ENCODE data around the gene C3.

C3 gene

GRCh38 chr19:6737873-6738786 lies 17.7 kb upstream of the C3 start:
- TF ChIP-seq, protein P1, sequence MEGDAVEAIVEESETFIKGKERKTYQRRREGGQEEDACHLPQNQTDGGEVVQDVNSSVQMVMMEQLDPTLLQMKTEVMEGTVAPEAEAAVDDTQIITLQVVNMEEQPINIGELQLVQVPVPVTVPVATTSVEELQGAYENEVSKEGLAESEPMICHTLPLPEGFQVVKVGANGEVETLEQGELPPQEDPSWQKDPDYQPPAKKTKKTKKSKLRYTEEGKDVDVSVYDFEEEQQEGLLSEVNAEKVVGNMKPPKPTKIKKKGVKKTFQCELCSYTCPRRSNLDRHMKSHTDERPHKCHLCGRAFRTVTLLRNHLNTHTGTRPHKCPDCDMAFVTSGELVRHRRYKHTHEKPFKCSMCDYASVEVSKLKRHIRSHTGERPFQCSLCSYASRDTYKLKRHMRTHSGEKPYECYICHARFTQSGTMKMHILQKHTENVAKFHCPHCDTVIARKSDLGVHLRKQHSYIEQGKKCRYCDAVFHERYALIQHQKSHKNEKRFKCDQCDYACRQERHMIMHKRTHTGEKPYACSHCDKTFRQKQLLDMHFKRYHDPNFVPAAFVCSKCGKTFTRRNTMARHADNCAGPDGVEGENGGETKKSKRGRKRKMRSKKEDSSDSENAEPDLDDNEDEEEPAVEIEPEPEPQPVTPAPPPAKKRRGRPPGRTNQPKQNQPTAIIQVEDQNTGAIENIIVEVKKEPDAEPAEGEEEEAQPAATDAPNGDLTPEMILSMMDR (IDR thresholded peaks at IDR 0.05) = peak; percentile 28
- peaks cover 36% of the 10 kb centered on the region for H3K27me3 ChIP-seq
- peaks cover 19% of the 10 kb centered on the region for H3K36me3 ChIP-seq
- H3K4me1 ChIP-seq (ENCODE audit: control insufficient read depth in 1 of 2, insufficient read depth in 1 of 2, low read depth in 1 of 2, low read length in 1 of 2) = peaks cover 53 to 59% of the 10 kb centered on the region in 2 experiments
- H3K4me3 ChIP-seq (ENCODE audit: low read depth in 1 of 2, low read length in 1 of 2) = peak overlapping the region; percentile 81 to 99
- peak overlapping the region; percentile 91 for H3K27ac ChIP-seq
- H3K9me3 ChIP-seq = no peaks in the 10 kb centered on the region

DNA sequence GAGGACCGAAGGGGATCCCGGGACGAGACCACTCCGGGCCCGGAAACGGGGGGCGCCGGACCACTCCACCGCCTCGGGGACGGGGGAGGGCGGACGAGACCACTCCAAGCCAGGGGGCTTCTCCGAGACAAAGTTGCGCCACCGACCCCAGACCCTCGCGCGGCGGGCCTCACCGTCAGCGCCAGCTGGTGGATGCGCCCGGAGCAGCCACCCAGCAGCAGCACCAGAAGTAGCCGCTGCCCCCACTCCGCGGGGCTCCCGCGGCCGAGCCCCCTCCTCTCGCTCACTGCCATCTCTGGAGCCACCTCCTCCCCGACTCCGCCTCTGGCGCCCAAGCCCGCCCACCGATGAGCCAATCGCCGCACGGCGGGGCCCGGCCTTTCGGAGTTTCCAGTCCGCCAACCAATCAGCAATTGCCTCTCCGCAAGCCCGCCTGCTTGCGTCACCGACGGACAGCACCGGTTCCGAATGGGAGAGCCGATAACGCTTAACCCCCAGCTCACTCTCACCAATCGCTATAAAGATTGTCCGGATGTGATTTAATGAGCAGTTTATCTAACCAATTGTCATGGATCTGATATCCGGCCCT lies 16.9 kb upstream of the C3 start, which contains the start of gene GPR108:
GPR108 (minus strand) TSS at position 297 of the 589 bp plus-strand sequence; CDS start at position 293, 4 bp downstream.
- TF ChIP-seq, protein P1 (IDR thresholded peaks at IDR 0.05) = peak; percentile 37
- peaks cover 53 to 59% of the 10 kb centered on the region in 2 experiments for H3K4me1 ChIP-seq (ENCODE audit: control insufficient read depth in 1 of 2, insufficient read depth in 1 of 2, low read depth in 1 of 2, low read length in 1 of 2)

GRCh38 chr19:6736917-6737283 lies 16.4 kb upstream of the C3 start:
- H3K27me3 ChIP-seq = peaks cover 23% of the 10 kb centered on the region
- no peaks in the 10 kb centered on the region for H3K9me3 ChIP-seq
- peaks cover 32% of the 10 kb centered on the region for H3K36me3 ChIP-seq
- peak overlapping the region; percentile 91 for H3K27ac ChIP-seq
- TF ChIP-seq, protein P1 (IDR thresholded peaks at IDR 0.05) = no peak
- H3K4me1 ChIP-seq (ENCODE audit: control insufficient read depth in 1 of 2, insufficient read depth in 1 of 2, low read depth in 1 of 2, low read length in 1 of 2) = peaks cover 53 to 59% of the 10 kb centered on the region in 2 experiments
- H3K4me3 ChIP-seq (ENCODE audit: low read depth in 1 of 2, low read length in 1 of 2) = peak overlapping the region; percentile 81 to 99

More for the DNA sequence above, 16.9 kb upstream of the C3 start, which contains the start of gene GPR108:
- peak within 1 kb of the TSS; percentile 81 to 99 for H3K4me3 ChIP-seq (ENCODE audit: low read depth in 1 of 2, low read length in 1 of 2)
- peaks cover 28% of the 10 kb centered on the region for H3K27me3 ChIP-seq
- H3K27ac ChIP-seq = peak within 1 kb of the TSS; percentile 91
- H3K9me3 ChIP-seq = no peaks in the 10 kb centered on the region
- H3K36me3 ChIP-seq = peaks cover 27% of the 10 kb centered on the region

DNA sequence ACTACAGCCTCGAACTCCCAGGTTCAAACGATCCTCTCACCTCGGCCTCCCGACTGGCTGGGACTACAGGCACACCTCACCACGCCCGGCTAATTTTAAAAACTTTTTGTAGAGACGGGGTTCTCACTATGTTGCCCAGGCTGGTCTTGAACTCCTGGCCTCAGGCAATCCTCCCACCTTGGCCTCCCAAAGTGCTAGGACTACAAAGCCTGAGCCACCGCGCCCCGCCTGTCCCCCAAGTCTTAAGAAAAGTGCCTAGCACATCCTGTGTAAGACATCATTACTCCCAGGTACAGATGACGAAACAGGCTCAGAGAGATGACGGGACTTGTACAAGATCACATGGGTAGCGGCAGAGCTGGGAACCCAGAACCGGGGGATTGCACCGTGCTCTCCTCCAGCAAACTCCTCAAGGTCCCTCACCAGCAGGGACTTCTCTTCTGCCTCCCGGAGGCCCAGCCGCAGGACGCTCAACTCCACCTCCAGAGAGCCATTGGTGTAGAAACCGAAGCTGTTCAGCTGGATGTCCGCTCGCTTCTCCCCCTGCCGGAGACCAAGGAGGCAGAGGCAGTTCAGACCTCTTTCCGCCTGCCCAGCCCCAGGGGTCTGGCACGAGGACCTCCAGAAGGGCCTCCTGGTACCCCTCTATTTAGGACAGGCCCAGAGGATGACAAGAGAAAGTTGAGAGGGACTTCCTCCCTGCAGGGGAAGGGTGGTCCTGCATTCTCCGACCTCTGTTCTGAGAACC lies 15.9 kb upstream of the C3 start:
- Histone ChIP-seq H3K4me1 (ENCODE audit: control insufficient read depth in 1 of 2, insufficient read depth in 1 of 2, low read depth in 1 of 2, low read length in 1 of 2) (peaks cover 53 to 56% of the 10 kb centered on the region in 2 experiments), H3K9me3 (no peaks in the 10 kb centered on the region), H3K27me3 (peaks cover 18% of the 10 kb centered on the region), H3K27ac (peak overlapping the region; percentile 91), H3K4me3 (ENCODE audit: low read depth in 1 of 2, low read length in 1 of 2) (peak overlapping the region; percentile 81 to 99), H3K36me3 (peaks cover 37% of the 10 kb centered on the region)
- TF ChIP-seq, protein P1 (IDR thresholded peaks at IDR 0.05) = peak; percentile 74

GRCh38 chr19:6735181-6735911 lies 14.9 kb upstream of the C3 start:
- no peaks in the 10 kb centered on the region for H3K9me3 ChIP-seq
- no peak overlapping the region for H3K4me3 ChIP-seq (ENCODE audit: low read depth in 1 of 2, low read length in 1 of 2)
- H3K4me1 ChIP-seq (ENCODE audit: control insufficient read depth in 1 of 2, insufficient read depth in 1 of 2, low read depth in 1 of 2, low read length in 1 of 2) = peaks cover 43 to 46% of the 10 kb centered on the region in 2 experiments
- H3K27ac ChIP-seq = peak overlapping the region; percentile 91
- H3K36me3 ChIP-seq = peaks cover 46% of the 10 kb centered on the region
- peaks cover 8% of the 10 kb centered on the region for H3K27me3 ChIP-seq
- TF ChIP-seq, protein P1 (IDR thresholded peaks at IDR 0.05) = no peak

Measured in neutrophil (primary cell).